Mesenchymal stem cell (in vitro differentiated cells and primary cell): Measurements from ENCODE around the gene PPP2CA.
"Not testable (repeated sequence)": the region's sequence is repeated elsewhere in the genome, so short reads cannot be mapped to it uniquely, and the experiment has no call there.

Experiments used
- DNase-seq: peaks from one replicate; pipeline ENCODE4 v3.0.0-alpha.2; 2013
- H2AFZ ChIP-seq: one replicate; pipeline ENCODE4 v1.6.1; 2013; ENCODE audit warnings: low read depth, mild to moderate bottlenecking, control low read depth, inconsistent platforms, low read length, moderate library complexity
- H2AK5ac ChIP-seq: 2 replicates; pipeline ENCODE4 v1.6.1; 2013; ENCODE audit warnings: low read length, moderate library complexity, mild to moderate bottlenecking, inconsistent platforms; ENCODE audit not compliant: severe bottlenecking
- H2BK120ac ChIP-seq: one replicate; pipeline ENCODE4 v1.6.1; 2013; ENCODE audit warnings: low read depth, mild to moderate bottlenecking, inconsistent platforms, low read length, moderate library complexity
- H2BK12ac ChIP-seq, 2 experiments: one replicate each; pipeline ENCODE4 v1.6.1; 2013; ENCODE audit warnings: inconsistent platforms in 2 of 2, low read length in 2 of 2, mild to moderate bottlenecking in 2 of 2, moderate library complexity in 2 of 2, control low read depth in 1 of 2
- H2BK15ac ChIP-seq: one replicate; pipeline ENCODE4 v1.6.1; 2013; ENCODE audit warnings: mild to moderate bottlenecking, low read depth, inconsistent platforms; ENCODE audit not compliant: poor library complexity, severe bottlenecking
- H2BK5ac ChIP-seq: 2 replicates; pipeline ENCODE4 v1.6.1; 2013; ENCODE audit warnings: low read depth, mild to moderate bottlenecking, low read length, control low read depth, inconsistent platforms; ENCODE audit not compliant: poor library complexity, severe bottlenecking
- H3K14ac ChIP-seq, 2 experiments: one replicate each; pipeline ENCODE4 v1.6.1; 2013; ENCODE audit warnings: inconsistent platforms in 2 of 2, low read length in 2 of 2, control low read depth in 1 of 2, mild to moderate bottlenecking in 1 of 2, moderate library complexity in 1 of 2
- H3K18ac ChIP-seq, 2 experiments: one replicate each; pipeline ENCODE4 v1.6.1; 2013; ENCODE audit warnings: inconsistent platforms in 2 of 2, low read length in 2 of 2, control low read depth in 1 of 2, low read depth in 1 of 2, mild to moderate bottlenecking in 1 of 2
- H3K23ac ChIP-seq, 2 experiments: one replicate each; pipeline ENCODE4 v1.6.1; 2013; ENCODE audit warnings: inconsistent platforms in 2 of 2, low read length in 2 of 2, mild to moderate bottlenecking in 2 of 2, moderate library complexity in 2 of 2, control low read depth in 1 of 2
- H3K27ac ChIP-seq: 2 replicates; pipeline ENCODE4 v1.5.1; 2013; ENCODE audit warnings: mild to moderate bottlenecking, moderate library complexity, low read length, control low read depth, inconsistent platforms; ENCODE audit not compliant: poor library complexity, severe bottlenecking
- H3K27me3 ChIP-seq, 2 experiments: 2 replicates each; pipeline versions ENCODE4 v1.6.1 to v1.7.0; 2013; ENCODE audit warnings: low read length in 2 of 2, mild to moderate bottlenecking in 2 of 2, moderate library complexity in 2 of 2, control low read depth in 1 of 2, inconsistent platforms in 1 of 2; ENCODE audit not compliant: control insufficient read depth in 1 of 2, insufficient read depth in 1 of 2
- H3K36me3 ChIP-seq, 2 experiments: 2 replicates each; pipeline versions ENCODE4 v1.6.1 to v1.7.0; 2013; ENCODE audit warnings: low read length in 2 of 2, control low read depth in 1 of 2, inconsistent platforms in 1 of 2, low read depth in 1 of 2, mild to moderate bottlenecking in 1 of 2; ENCODE audit not compliant: insufficient read depth in 2 of 2, control insufficient read depth in 1 of 2
- H3K4ac ChIP-seq, 2 experiments: one replicate each; pipeline ENCODE4 v1.6.1; 2013; ENCODE audit warnings: inconsistent platforms in 2 of 2, low read length in 2 of 2, mild to moderate bottlenecking in 2 of 2, moderate library complexity in 2 of 2, control low read depth in 1 of 2, low read depth in 1 of 2
- H3K4me1 ChIP-seq: 2 replicates; pipeline ENCODE4 v1.6.1; 2013; ENCODE audit warnings: low read depth, low read length, control low read depth; ENCODE audit not compliant: control insufficient read depth, insufficient read depth
- H3K4me2 ChIP-seq: 2 replicates; pipeline ENCODE4 v1.6.1; 2013; ENCODE audit warnings: low read length, mild to moderate bottlenecking, inconsistent platforms; ENCODE audit not compliant: poor library complexity, severe bottlenecking
- H3K4me3 ChIP-seq, 2 experiments: 2 replicates each; pipeline versions ENCODE4 v1.5.1 to v1.7.0; 2013; ENCODE audit warnings: low read length in 2 of 2, mild to moderate bottlenecking in 2 of 2, control low read depth in 1 of 2, low read depth in 1 of 2; ENCODE audit not compliant: insufficient read depth in 1 of 2
- H3K79me1 ChIP-seq: replicated peaks from 2 replicates; pipeline ENCODE4 v1.6.1; 2013; ENCODE audit warnings: mild to moderate bottlenecking, control low read depth, low read length, inconsistent platforms; ENCODE audit not compliant: poor library complexity, severe bottlenecking
- H3K9ac ChIP-seq: 2 replicates; pipeline ENCODE4 v1.7.0; 2013; ENCODE audit warnings: mild to moderate bottlenecking, low read length, moderate library complexity
- H3K9me3 ChIP-seq: 2 replicates; pipeline ENCODE4 v1.7.0; 2013; ENCODE audit warnings: mild to moderate bottlenecking, low read length; ENCODE audit not compliant: control insufficient read depth
- H4K8ac ChIP-seq: one replicate; pipeline ENCODE4 v1.6.1; 2013; ENCODE audit warnings: inconsistent platforms, mild to moderate bottlenecking, low read length, moderate library complexity
- H4K91ac ChIP-seq: one replicate; pipeline ENCODE4 v1.6.1; 2013; ENCODE audit warnings: mild to moderate bottlenecking, low read length, inconsistent platforms
- WGBS: methylation state at CpG from one replicate; pipeline ENCODE4 v1.1.7; 2013; ENCODE audit warnings: mixed read lengths; 5-methylcytosine and 5-hydroxymethylcytosine counted together

Gene PPP2CA

GRCh38 chr5:134258896-134259295 is 33.0 kb upstream of the PPP2CA start:
- Histone ChIP-seq H2BK12ac (no peak overlapping the region), H3K4me1 (peaks cover 2% of the 10 kb centered on the region), H4K8ac (no peak overlapping the region), H4K91ac (no peak overlapping the region), H3K36me3 (no peaks in the 10 kb centered on the region), H3K4me3 (no peak overlapping the region), H2BK5ac (no peak overlapping the region), H2AFZ (no peak overlapping the region), H3K27me3 (no peaks in the 10 kb centered on the region), H2AK5ac (no peak overlapping the region), H3K14ac (no peak overlapping the region), H3K23ac (no peak overlapping the region), H3K27ac (no peak overlapping the region), H3K18ac (no peak overlapping the region), H3K4ac (no peak overlapping the region), H3K9ac (no peak overlapping the region), H2BK120ac (no peak overlapping the region), H3K79me1 (no peaks in the 10 kb centered on the region), H2BK15ac (no peak overlapping the region), H3K9me3 (peaks cover 2% of the 10 kb centered on the region), H3K4me2 (no peak overlapping the region)
- WGBS: 87% methylated on average over 1 of the region's 3 CpGs
- no peak for DNase-seq

DNA sequence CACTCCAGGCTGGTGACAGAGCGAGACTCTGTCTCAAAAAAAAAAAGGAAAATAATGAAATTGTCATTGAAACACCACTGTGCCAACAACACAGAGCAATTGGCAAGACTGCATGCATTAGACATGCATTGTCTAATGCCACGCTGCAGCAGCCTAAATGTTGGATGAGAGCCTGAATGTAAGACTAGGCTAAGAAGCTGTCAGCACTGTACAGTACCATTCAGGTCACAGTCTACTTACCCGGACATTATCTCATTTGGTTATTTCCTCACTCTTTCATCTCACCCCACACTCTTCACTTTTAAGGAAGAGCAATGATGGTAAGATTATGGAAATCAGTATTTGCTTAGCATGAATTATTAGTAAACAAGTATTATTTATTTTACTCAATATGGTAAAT is 31.3 kb upstream of the PPP2CA start:
- DNase-seq: no peak
- H3K4me1 ChIP-seq: peaks cover 4% of the 10 kb centered on the region
- H3K36me3 ChIP-seq: no peaks in the 10 kb centered on the region
- no peak overlapping the region for H2AK5ac ChIP-seq
- no peaks in the 10 kb centered on the region for H3K79me1 ChIP-seq
- no peak overlapping the region for H3K23ac ChIP-seq
- H3K4me3 ChIP-seq: no peak overlapping the region
- H2BK15ac ChIP-seq: no peak overlapping the region
- H3K14ac ChIP-seq: no peak overlapping the region
- H2BK120ac ChIP-seq: no peak overlapping the region
- no peak overlapping the region for H4K8ac ChIP-seq
- H2AFZ ChIP-seq: no peak overlapping the region
- H3K27ac ChIP-seq: no peak overlapping the region
- no peaks in the 10 kb centered on the region for H3K27me3 ChIP-seq
- no peak overlapping the region for H3K4ac ChIP-seq
- H2BK5ac ChIP-seq: no peak overlapping the region
- WGBS: 91% methylated on average over 1 of the region's 3 CpGs
- no peaks in the 10 kb centered on the region for H3K9me3 ChIP-seq
- no peak overlapping the region for H4K91ac ChIP-seq
- H3K18ac ChIP-seq: no peak overlapping the region
- no peak overlapping the region for H3K4me2 ChIP-seq
- no peak overlapping the region for H3K9ac ChIP-seq
- no peak overlapping the region for H2BK12ac ChIP-seq

- H3K27ac ChIP-seq: no peak overlapping the region
- no peak overlapping the region for H3K4ac ChIP-seq
- no peak overlapping the region for H2BK5ac ChIP-seq
- no peak overlapping the region for H4K8ac ChIP-seq
- no peaks in the 10 kb centered on the region for H3K9me3 ChIP-seq
- no peak overlapping the region for H3K18ac ChIP-seq
- no peak overlapping the region for H3K4me3 ChIP-seq
- no peak overlapping the region for H2BK15ac ChIP-seq
- H3K23ac ChIP-seq: no peak overlapping the region
- no peak for DNase-seq
- peaks cover 4% of the 10 kb centered on the region for H3K4me1 ChIP-seq
- H3K36me3 ChIP-seq: no peaks in the 10 kb centered on the region
- peak overlapping the region in 1 of 2 experiments; percentile 7 for H3K14ac ChIP-seq
- H3K27me3 ChIP-seq: no peaks in the 10 kb centered on the region
- H3K79me1 ChIP-seq: no peaks in the 10 kb centered on the region
- H3K9ac ChIP-seq: peak overlapping the region; percentile 38
- H2BK12ac ChIP-seq: peak overlapping the region in 1 of 2 experiments; percentile 10
- H2BK120ac ChIP-seq: no peak overlapping the region
- 83% methylated on average over 1 of the region's 2 CpGs for WGBS
- H3K4me2 ChIP-seq: no peak overlapping the region
- no peak overlapping the region for H4K91ac ChIP-seq
- no peak overlapping the region for H2AK5ac ChIP-seq
- H2AFZ ChIP-seq: no peak overlapping the region
Measured at GRCh38 chr5:134255418-134256150, 29.7 kb upstream of the PPP2CA start.

GRCh38 chr5:134253368-134254153 is 27.7 kb upstream of the PPP2CA start:
- not testable (repeated sequence) for H3K27me3 ChIP-seq, H4K8ac ChIP-seq, H3K27ac ChIP-seq, DNase-seq, H3K36me3 ChIP-seq, H3K4me3 ChIP-seq, H2BK15ac ChIP-seq, H3K4me2 ChIP-seq, H3K14ac ChIP-seq, H3K79me1 ChIP-seq, H2AK5ac ChIP-seq, H3K4ac ChIP-seq, H2BK5ac ChIP-seq, H3K4me1 ChIP-seq, H2BK120ac ChIP-seq, H2BK12ac ChIP-seq, H2AFZ ChIP-seq, H4K91ac ChIP-seq, H3K9me3 ChIP-seq, H3K18ac ChIP-seq, H3K23ac ChIP-seq
- H3K9ac ChIP-seq: peak overlapping the region; percentile 56
- 92% methylated on average over 6 of the region's 8 CpGs for WGBS
